OCI-LY1 (cell line): ENCODE measurements around the gene CCDC33.

Experiments used
- EZH2 ChIP-seq: fragments of 200-600 bp; sonication (generic), shearing (Covaris generic); IDR thresholded peaks from 2 replicates; pipeline ENCODE4 v1.8.0; 2017; ENCODE audit warnings: borderline replicate concordance, mixed run types, mild to moderate bottlenecking, antibody characterized with exemption, low read length, moderate library complexity, mixed read lengths
- TF ChIP-seq, protein P1 (sequence below): fragments of 200-600 bp; sonication (generic), shearing (Covaris generic); IDR thresholded peaks from 2 replicates; pipeline ENCODE4 v1.5.1; 2017; ENCODE audit warnings: mild to moderate bottlenecking, antibody characterized with exemption, low read length, moderate library complexity, mixed read lengths

DNA sequence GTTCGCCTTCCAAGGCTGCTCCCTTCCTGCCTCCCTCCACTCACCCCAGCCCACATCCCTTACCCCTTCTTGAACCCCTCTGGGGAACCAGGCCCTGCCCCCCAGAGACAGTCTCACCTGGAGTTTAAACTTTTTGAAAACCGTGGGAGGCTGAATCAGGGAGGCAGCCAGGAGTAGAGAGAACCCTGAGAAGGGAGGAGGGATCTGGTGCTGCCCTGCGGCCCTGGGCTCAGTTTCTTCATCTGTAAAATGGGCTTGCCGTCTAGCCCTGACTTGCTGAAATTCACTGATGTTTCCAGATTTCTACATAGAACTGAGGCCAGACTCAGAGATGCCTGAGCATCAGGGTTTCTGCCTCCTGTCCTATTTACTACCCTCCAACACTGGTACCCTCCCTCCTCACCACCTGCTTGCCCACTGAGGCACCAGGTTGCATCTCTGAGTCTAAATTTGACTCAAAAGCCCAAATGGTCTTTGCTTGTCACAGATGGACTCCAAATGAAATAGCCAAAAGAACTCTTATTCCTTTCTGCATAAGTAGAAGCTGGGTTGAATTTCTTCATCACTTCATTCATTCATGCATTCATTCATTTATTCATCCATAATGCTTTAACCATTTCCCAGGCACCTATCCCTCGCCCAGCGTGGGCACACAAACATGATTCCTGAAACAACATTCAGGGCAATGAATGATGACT, 21.7 kb upstream of the CCDC33 start:
- TF ChIP-seq, protein P1, sequence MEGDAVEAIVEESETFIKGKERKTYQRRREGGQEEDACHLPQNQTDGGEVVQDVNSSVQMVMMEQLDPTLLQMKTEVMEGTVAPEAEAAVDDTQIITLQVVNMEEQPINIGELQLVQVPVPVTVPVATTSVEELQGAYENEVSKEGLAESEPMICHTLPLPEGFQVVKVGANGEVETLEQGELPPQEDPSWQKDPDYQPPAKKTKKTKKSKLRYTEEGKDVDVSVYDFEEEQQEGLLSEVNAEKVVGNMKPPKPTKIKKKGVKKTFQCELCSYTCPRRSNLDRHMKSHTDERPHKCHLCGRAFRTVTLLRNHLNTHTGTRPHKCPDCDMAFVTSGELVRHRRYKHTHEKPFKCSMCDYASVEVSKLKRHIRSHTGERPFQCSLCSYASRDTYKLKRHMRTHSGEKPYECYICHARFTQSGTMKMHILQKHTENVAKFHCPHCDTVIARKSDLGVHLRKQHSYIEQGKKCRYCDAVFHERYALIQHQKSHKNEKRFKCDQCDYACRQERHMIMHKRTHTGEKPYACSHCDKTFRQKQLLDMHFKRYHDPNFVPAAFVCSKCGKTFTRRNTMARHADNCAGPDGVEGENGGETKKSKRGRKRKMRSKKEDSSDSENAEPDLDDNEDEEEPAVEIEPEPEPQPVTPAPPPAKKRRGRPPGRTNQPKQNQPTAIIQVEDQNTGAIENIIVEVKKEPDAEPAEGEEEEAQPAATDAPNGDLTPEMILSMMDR: no peak
- no peak for TF ChIP-seq EZH2
